DMS114 treated with DMSO at 0.1 percent for 48 hours (cell line): ENCODE measurements around the gene CHRNB1.
"Not testable (repeated sequence)": the region's sequence is repeated elsewhere in the genome, so short reads cannot be mapped to it uniquely, and the experiment has no call there.

Source experiments
- DNase-seq: peaks from one replicate; lab custom pipeline; 2025; ENCODE audit not compliant: unreplicated experiment; lab: John Stamatoyannopoulos, UW

Gene CHRNB1

GRCh38 chr17:7466639-7467341 lies 21.9 kb downstream of the CHRNB1 start:
- no peak for DNase-seq

- no peak for DNase-seq
Observed at GRCh38 chr17:7467498-7467897, 22.6 kb downstream of the CHRNB1 start.

GRCh38 chr17:7468290-7468689 lies 23.4 kb downstream of the CHRNB1 start:
- no peak for DNase-seq

- DNase-seq, result no peak
Observed at GRCh38 chr17:7468804-7469389, 24.0 kb downstream of the CHRNB1 start.

- not testable (repeated sequence) for DNase-seq
Observed at GRCh38 chr17:7469843-7470242, 25.0 kb downstream of the CHRNB1 start.

GRCh38 chr17:7470457-7470973 lies 25.7 kb downstream of the CHRNB1 start:
- DNase-seq, result not testable (repeated sequence)

- DNase-seq, result no peak
Observed at GRCh38 chr17:7471729-7472128, 26.9 kb downstream of the CHRNB1 start.

GRCh38 chr17:7474767-7475166 lies 29.9 kb downstream of the CHRNB1 start:
- DNase-seq, result not testable (repeated sequence)

- DNase-seq, result no peak
Observed at GRCh38 chr17:7475764-7476422, 31.0 kb downstream of the CHRNB1 start.

- DNase-seq, result no peak
Observed at GRCh38 chr17:7476494-7476893, 31.6 kb downstream of the CHRNB1 start.

GRCh38 chr17:7476951-7477350 lies 32.1 kb downstream of the CHRNB1 start:
- no peak for DNase-seq

GRCh38 chr17:7477392-7478275 lies 32.8 kb downstream of the CHRNB1 start:
- DNase-seq, result no peak

- DNase-seq, result no peak
Observed at GRCh38 chr17:7478276-7479212, 33.7 kb downstream of the CHRNB1 start.

- DNase-seq, result no peak
Observed at GRCh38 chr17:7479213-7480088, 34.6 kb downstream of the CHRNB1 start, which contains the start of gene ZBTB4. Gene ZBTB4 (minus strand): TSS chr17:7479631. CDS start chr17:7466801, 12,830 bp downstream.

GRCh38 chr17:7480089-7480384 lies 35.2 kb downstream of the CHRNB1 start:
- no peak for DNase-seq

- not testable (repeated sequence) for DNase-seq
Observed at GRCh38 chr17:7481275-7481674, 36.4 kb downstream of the CHRNB1 start, which contains the start of gene SLC35G6. Gene SLC35G6 (plus strand): TSS chr17:7481446. CDS start chr17:7481517, 71 bp downstream.

- not testable (repeated sequence) for DNase-seq
Observed at GRCh38 chr17:7481842-7482741, 37.2 kb downstream of the CHRNB1 start.

GRCh38 chr17:7482742-7483088 lies 37.9 kb downstream of the CHRNB1 start:
- not testable (repeated sequence) for DNase-seq
